Naive B cell (primary cell): Measurements from ENCODE around the gene NOC2L. TPM values are rescaled to one million over a fixed set of nuclear protein-coding genes. Genes with fewer than 3 reads are reported as not detected.
A peak's percentile ranks its signal among the peaks of the same experiment; 100 is the strongest.
"Not testable (repeated sequence)": the region's sequence is repeated elsewhere in the genome, so short reads cannot be mapped to it uniquely, and the experiment has no call there.

ENCODE experiments used
- ATAC-seq, 2 donors: fragments of 150-1000 bp; cut with Tn5 transposase; 2 replicates each; pipeline ENCODE4 v1.10.0; 2021; ENCODE audit warnings: low read depth in 2 of 2, mild to moderate bottlenecking in 2 of 2, moderate library complexity in 2 of 2
- DNase-seq: peaks from one replicate; pipeline ENCODE4 v3.0.0; 2022
- H3K27ac Mint-ChIP-seq, 6 donors: one replicate each; pipeline ENCODE4 v1.8.0; 2020 to 2022; ENCODE audit warnings: mild to moderate bottlenecking in 6 of 6, mixed read lengths in 6 of 6, moderate library complexity in 5 of 6, inconsistent platforms in 2 of 6
- H3K27me3 Mint-ChIP-seq, 3 donors: one replicate each; pipeline ENCODE4 v1.8.0; 2021 to 2022; ENCODE audit warnings: mixed read lengths in 3 of 3, mild to moderate bottlenecking in 1 of 3
- H3K36me3 Mint-ChIP-seq, 2 donors: one replicate each; pipeline ENCODE4 v1.8.0; 2020 to 2022; ENCODE audit warnings: mixed read lengths in 2 of 2, inconsistent platforms in 1 of 2, mild to moderate bottlenecking in 1 of 2
- H3K4me1 Mint-ChIP-seq, 3 donors: one replicate each; pipeline ENCODE4 v1.8.0; 2020 to 2022; ENCODE audit warnings: mixed read lengths in 3 of 3, inconsistent platforms in 1 of 3, mild to moderate bottlenecking in 1 of 3, moderate library complexity in 1 of 3
- H3K4me3 Mint-ChIP-seq, 8 donors: one replicate each; pipeline ENCODE4 v1.8.0; 2020 to 2022; ENCODE audit warnings: mild to moderate bottlenecking in 8 of 8, mixed read lengths in 8 of 8, moderate library complexity in 8 of 8, inconsistent platforms in 2 of 8
- H3K9me3 Mint-ChIP-seq, 7 donors: one replicate each; pipeline ENCODE4 v1.8.0; 2020 to 2022; ENCODE audit warnings: mixed read lengths in 7 of 7, mild to moderate bottlenecking in 5 of 7, inconsistent platforms in 2 of 7, moderate library complexity in 1 of 7
- polyA plus RNA-seq, 6 donors: library from polyadenylated mRNA; unstranded; fragments of 300-500 nt; fragmentation: Illumina TruSeq; gene quantifications; one replicate each; pipeline ENCODE4 v1.2.3, GENCODE V29; 2021; ENCODE audit warnings: low read depth in 6 of 6

NOC2L gene
- polyA plus RNA-seq, 6 donors from 2014 or later: 50.8 to 78.2 (median 60.4) TPM

- Mint-ChIP-seq H3K27me3 (peaks cover 52 to 85% (median 54%) of the 10 kb centered on the region in 3 donors), H3K4me3 (peak overlapping the region in 7 of 8 donors; percentile 16 to 80 (median 57)), H3K9me3 (peaks cover 0 to 4% (median 0%) of the 10 kb centered on the region in 7 donors), H3K27ac (peak overlapping the region in 4 of 6 donors; percentile 9 to 88 (median 50)), H3K36me3 (peaks cover 0 to 4% of the 10 kb centered on the region in 2 donors), H3K4me1 (peaks cover 26 to 41% (median 30%) of the 10 kb centered on the region in 3 donors)
- no peak for DNase-seq
- no peak for ATAC-seq
These were observed 55.8 kb downstream of the NOC2L start for GRCh38 chr1:903305-903704.

- H3K27ac Mint-ChIP-seq: no peak overlapping the region
- no peak for ATAC-seq
- DNase-seq: no peak
- H3K9me3 Mint-ChIP-seq: peaks cover 0 to 4% (median 0%) of the 10 kb centered on the region in 7 donors
- peaks cover 52 to 85% (median 54%) of the 10 kb centered on the region in 3 donors for H3K27me3 Mint-ChIP-seq
- H3K4me1 Mint-ChIP-seq: peaks cover 28 to 42% (median 35%) of the 10 kb centered on the region in 3 donors
- H3K4me3 Mint-ChIP-seq: peak overlapping the region in 4 of 8 donors; percentile 41 to 80 (median 68)
- no peaks in the 10 kb centered on the region for H3K36me3 Mint-ChIP-seq
These were observed 56.3 kb downstream of the NOC2L start for GRCh38 chr1:902802-903201.

DNA sequence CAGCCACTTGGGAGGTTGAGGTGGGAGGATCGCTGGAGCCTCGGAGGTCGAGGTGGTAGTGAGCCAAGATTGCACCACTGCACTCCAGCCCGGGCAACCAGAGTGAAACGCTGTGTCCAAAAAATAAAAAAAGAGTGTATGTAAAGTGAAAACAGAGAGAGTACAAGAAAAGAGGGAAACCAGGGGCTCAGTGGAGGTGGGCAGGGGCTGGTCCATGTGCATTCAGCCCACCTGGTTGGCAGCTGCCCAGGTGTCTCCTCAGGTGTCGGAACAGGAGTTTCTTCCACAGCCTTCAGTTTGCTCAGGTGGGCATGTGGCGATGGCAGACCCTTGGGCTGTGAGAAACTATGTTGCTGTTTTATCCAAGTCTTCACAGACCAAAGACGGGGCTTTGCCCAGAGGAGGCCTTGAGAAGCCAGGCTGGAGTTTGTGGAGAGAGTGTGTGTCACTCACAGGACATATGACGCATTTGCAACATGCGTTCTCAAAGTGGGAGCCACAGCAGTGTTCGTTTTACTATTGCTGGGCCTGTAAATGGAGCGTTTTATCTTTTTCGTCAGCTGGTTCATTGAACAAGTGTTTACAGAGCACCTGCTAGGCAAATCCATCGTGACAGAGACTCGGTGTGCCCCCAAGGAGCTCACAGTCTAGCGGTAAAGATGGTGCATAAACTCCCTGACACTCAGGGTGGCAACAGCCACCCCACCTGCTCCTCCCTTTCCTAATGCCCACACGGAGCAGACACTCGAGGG, 57.8 kb downstream of the NOC2L start:
- H3K27me3 Mint-ChIP-seq: peaks cover 52 to 83% (median 52%) of the 10 kb centered on the region in 3 donors
- DNase-seq: no peak
- no peak for ATAC-seq
- no peak overlapping the region for H3K27ac Mint-ChIP-seq
- H3K9me3 Mint-ChIP-seq: peaks cover 0 to 5% (median 0%) of the 10 kb centered on the region in 7 donors
- peak overlapping the region in 3 of 8 donors; percentile 20 to 53 (median 23) for H3K4me3 Mint-ChIP-seq
- H3K36me3 Mint-ChIP-seq: no peaks in the 10 kb centered on the region
- H3K4me1 Mint-ChIP-seq: peaks cover 23 to 31% (median 26%) of the 10 kb centered on the region in 3 donors

GRCh38 chr1:899636-900317, 59.3 kb downstream of the NOC2L start:
- peaks cover 11 to 16% (median 14%) of the 10 kb centered on the region in 3 donors for H3K4me1 Mint-ChIP-seq
- no peak for ATAC-seq
- DNase-seq: no peak
- H3K9me3 Mint-ChIP-seq: peaks cover 0 to 5% (median 0%) of the 10 kb centered on the region in 7 donors
- no peak overlapping the region for H3K27ac Mint-ChIP-seq
- no peak overlapping the region for H3K4me3 Mint-ChIP-seq
- peaks cover 54 to 82% (median 58%) of the 10 kb centered on the region in 3 donors for H3K27me3 Mint-ChIP-seq
- no peaks in the 10 kb centered on the region for H3K36me3 Mint-ChIP-seq

DNA sequence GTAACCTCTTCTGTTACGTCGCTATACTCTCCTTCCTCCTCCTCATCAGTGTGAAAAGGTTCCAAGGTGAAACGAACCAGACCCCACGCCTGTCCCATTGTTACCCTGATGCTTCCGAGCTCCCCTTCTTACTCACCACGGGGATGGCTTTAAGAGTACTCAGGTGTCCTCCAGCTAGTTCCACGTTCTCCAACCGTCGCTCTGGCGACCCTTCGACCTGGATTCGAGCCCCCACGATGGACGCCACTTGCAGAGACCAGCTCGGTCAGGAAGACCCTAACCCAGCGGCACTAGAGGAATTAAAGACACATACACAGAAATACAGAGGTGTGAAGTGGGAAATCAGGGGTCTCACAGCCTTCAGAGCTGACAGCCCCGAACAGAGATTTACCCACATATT, 61.1 kb downstream of the NOC2L start:
- not testable (repeated sequence) for H3K27ac Mint-ChIP-seq, ATAC-seq, DNase-seq, H3K9me3 Mint-ChIP-seq, H3K36me3 Mint-ChIP-seq
- H3K27me3 Mint-ChIP-seq: peaks cover 64 to 80% (median 64%) of the 10 kb centered on the region in 3 donors
- H3K4me3 Mint-ChIP-seq: peak overlapping the region in 3 of 8 donors; percentile 3 to 27 (median 24)
- peaks cover 8 to 12% (median 10%) of the 10 kb centered on the region in 3 donors for H3K4me1 Mint-ChIP-seq

- Mint-ChIP-seq H3K27ac (no peak overlapping the region), H3K27me3 (peaks cover 64 to 78% (median 64%) of the 10 kb centered on the region in 3 donors), H3K36me3 (no peaks in the 10 kb centered on the region), H3K9me3 (peaks cover 0 to 5% (median 0%) of the 10 kb centered on the region in 7 donors), H3K4me3 (no peak overlapping the region), H3K4me1 (peaks cover 8 to 12% (median 10%) of the 10 kb centered on the region in 3 donors)
- DNase-seq (no peak), ATAC-seq (no peak)
These were observed 61.8 kb downstream of the NOC2L start for GRCh38 chr1:897226-897625.

Other genes with a start within 250 kb of the NOC2L start
- under 1 TPM in 2 of 6 donors, not detected in 4; 0.19 to 0.40 TPM for gene SAMD11, start 35.3 kb downstream of the NOC2L start, polyA plus RNA-seq
- gene KLHL17, start 1.3 kb upstream of the NOC2L start, polyA plus RNA-seq: 1 to 10 TPM in 4 of 6 donors, under 1 TPM in 1, not detected in 1; 0.70 to 1.8 (median 1.4) TPM
- gene PLEKHN1, start 7.2 kb upstream of the NOC2L start, polyA plus RNA-seq: not detected
- gene PERM1, start 22.8 kb upstream of the NOC2L start, polyA plus RNA-seq: not detected
- gene HES4, start 40.8 kb upstream of the NOC2L start, polyA plus RNA-seq: under 1 TPM in 2 of 6 donors, not detected in 4; 0.45 to 0.64 TPM
- 100 to 1,000 TPM in 4 of 6 donors, 10 to 100 TPM in 2; 55.1 to 183 (median 124) TPM for gene ISG15, start 54.2 kb upstream of the NOC2L start, polyA plus RNA-seq
- under 1 TPM in 2 of 6 donors, not detected in 4; 0.04 to 0.52 TPM for gene AGRN, start 60.9 kb upstream of the NOC2L start, polyA plus RNA-seq
- gene RNF223, start 115.0 kb upstream of the NOC2L start, polyA plus RNA-seq: not detected
- gene C1orf159, start 156.8 kb upstream of the NOC2L start, polyA plus RNA-seq: 1 to 10 TPM in 5 of 6 donors, not detected in 1; 2.0 to 6.3 (median 4.3) TPM
- gene TTLL10, start 214.6 kb upstream of the NOC2L start, polyA plus RNA-seq: not detected
- gene TNFRSF18, start 247.3 kb upstream of the NOC2L start, polyA plus RNA-seq: 10 to 100 TPM in 1 of 6 donors, 1 to 10 TPM in 5; 2.4 to 13.0 (median 7.9) TPM